Measurements from ENCODE around the gene CLMN.

CLMN gene

DNA sequence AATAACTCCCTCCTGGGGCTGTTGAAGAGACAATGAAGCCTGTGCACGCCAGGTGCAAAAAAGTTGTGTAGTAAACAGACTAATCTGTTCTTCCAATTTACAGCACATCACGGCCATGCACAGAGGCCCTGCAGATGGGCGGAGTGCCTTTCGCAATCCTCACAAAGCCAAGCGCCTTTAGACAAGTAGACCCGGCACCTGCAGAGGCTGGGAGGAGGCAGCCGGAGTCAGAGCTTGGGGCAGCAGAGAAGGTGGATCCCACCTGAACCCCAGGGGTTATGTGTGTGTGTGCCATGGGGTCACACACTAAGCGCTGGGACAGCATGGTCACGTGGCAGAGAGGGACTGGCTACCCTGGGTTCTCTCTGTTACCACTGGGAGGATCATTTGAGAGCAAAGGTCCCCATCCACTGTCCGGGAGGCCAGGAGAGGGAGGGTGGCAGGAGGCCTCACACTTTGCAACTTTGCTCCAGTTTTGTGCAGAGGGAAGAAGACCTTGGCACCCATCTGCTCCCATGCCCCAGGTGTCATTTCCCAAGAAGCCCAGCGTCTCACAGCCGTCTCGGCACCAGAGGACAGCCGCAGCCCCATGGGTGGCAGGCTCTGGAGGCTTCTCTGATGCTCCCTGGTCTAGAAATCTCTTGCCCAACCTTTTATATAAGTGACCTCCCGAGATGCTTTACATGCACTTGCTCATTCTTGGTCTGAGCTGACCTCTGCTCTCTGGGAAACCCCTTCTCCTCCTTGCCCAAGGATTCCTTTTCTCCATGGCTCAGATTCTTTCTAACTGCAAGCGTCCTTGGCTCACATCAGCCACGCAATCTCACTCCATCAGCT lies 82.4 kb downstream of the CLMN start:
- DNase-seq, result no peak

DNA sequence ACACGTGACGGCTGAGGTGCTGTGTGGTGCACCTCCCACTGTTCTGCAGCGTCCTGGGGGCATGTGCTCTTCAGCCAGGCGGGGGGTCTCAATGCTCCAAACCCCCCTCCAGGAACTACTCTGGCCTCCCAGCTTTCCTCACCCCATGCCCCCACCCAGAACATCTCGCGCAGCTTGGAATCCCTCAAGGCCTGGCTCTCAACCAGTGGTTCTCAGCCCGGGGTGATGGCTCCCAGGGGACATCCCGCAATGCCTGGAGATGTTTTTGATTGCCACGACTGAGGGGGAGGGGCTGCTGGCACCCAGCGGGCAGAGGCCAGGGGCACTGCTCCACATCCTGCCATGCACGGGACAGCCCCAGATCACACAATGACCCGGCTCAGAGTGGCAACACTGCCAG lies 83.5 kb downstream of the CLMN start:
- DNase-seq, result peak; percentile 21

GRCh38 chr14:95235767-95236166 lies 83.9 kb downstream of the CLMN start:
- DNase-seq, result no peak

DNA sequence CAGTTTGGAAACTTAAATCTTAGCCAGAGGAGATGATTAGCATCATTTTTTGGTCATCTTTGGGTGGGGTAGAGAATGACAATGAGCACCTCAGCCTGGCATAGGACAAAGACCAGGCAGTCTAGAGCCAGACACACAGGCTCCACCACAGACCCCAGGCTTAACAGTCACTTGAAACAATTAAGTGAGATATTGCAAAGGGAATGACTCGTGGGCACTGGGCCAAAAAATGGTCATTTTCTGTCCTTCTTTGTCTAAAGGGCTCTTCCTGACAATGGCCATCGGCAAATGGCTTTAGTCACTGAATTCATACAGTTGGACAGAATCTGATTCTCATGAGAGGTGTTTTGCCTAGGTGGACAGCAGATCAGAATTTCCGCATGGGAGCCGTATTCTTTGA lies 84.4 kb downstream of the CLMN start:
- DNase-seq, result no peak

DNA sequence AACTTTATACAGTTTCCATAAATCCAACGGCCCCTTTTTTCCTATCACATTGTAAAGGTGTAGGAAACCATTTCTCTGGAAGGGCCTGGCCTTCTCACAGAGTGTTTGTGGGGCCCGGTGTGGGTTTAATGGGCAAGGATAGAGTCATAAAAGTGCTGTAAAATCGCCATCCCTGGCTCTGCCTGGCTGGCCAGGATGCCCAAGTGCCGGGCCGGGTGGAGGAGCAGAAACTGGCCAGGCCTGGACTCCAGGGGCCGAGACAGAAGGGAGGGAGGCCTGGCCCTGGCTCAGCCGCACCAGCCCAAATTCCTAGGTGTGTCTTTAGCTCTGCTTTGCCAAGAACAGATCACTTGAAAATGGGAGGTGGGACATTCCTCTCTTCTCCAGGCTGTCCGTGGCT lies 85.3 kb downstream of the CLMN start:
- DNase-seq, result no peak

DNA sequence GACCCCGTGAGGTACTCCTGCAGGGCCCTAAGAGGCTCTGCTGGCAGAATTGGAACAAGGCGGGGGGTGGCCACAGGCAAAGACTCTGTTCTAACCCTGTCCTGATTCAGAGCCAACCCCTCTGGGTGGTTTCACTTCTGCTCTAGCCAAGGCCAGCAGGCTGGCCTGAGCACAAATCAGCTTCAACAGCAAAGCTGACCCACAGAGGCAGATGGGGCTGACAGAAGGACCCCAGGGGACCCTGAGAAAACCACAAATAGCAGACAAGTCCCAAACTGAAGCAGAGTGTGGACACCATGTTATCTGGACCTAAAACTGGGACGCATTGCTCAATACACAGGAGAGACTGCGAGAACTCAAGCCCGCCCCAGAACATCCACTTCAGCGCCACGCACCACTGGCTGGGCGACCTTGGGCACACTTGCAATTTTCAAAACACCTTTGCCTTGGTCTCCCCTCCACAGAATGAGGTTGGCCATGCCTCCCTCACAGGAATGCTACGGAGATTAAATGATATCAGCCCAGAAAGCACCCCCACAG lies 85.9 kb downstream of the CLMN start:
- no peak for DNase-seq

GRCh38 chr14:95232894-95233584 lies 86.7 kb downstream of the CLMN start:
- no peak for DNase-seq

- no peak for DNase-seq
These were observed 87.6 kb downstream of the CLMN start for GRCh38 chr14:95231966-95232633.

- no peak for DNase-seq
These were observed 90.0 kb downstream of the CLMN start for GRCh38 chr14:95229749-95230148.

GRCh38 chr14:95228240-95228639 lies 91.5 kb downstream of the CLMN start:
- no peak for DNase-seq

GRCh38 chr14:95227279-95227860 lies 92.3 kb downstream of the CLMN start:
- DNase-seq, result no peak

DNA sequence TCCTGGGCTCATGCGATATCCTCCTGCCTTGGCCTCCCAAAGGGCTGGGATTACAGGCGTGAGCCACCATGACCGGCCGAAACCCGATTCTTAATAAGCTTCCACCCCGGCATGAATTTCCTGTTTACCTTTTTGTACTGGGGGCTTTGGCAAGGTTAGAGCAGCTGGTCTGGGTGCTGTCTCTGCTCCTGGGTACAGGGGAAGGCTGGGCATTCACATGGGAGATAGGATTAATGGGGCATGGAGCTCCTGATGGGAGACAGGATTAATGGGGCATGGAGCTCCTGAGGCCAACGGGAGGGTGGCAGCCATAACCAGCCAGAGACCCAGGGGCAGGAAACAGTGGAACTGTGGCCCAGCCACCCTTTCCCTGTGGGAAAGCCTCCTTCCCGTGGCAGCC lies 92.9 kb downstream of the CLMN start:
- no peak for DNase-seq

- DNase-seq, result no peak
These were observed 94.3 kb downstream of the CLMN start for GRCh38 chr14:95225251-95225887.

GRCh38 chr14:95222870-95223398 lies 96.8 kb downstream of the CLMN start:
- no peak for DNase-seq

- no peak for DNase-seq
These were observed 97.5 kb downstream of the CLMN start for GRCh38 chr14:95222151-95222631.

DNA sequence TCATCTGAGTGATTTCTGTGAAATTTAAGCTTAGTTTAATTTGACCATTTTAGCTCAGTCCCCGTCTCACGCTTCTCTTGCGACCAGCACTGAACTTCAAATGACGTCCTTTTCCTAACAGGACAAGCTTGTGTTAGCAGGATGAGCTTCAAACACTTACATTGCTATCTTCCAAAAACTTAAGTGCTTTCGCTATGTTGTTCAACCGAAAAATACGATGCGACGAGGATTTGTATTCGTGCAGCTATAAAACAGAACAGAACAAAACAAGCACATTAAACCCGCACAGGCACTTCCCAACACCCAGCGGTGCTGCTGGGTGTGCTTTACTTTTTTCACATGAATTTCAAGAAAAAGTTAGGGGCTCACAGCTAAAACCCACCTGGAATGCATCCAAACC lies 98.2 kb downstream of the CLMN start:
- no peak for DNase-seq

DNA sequence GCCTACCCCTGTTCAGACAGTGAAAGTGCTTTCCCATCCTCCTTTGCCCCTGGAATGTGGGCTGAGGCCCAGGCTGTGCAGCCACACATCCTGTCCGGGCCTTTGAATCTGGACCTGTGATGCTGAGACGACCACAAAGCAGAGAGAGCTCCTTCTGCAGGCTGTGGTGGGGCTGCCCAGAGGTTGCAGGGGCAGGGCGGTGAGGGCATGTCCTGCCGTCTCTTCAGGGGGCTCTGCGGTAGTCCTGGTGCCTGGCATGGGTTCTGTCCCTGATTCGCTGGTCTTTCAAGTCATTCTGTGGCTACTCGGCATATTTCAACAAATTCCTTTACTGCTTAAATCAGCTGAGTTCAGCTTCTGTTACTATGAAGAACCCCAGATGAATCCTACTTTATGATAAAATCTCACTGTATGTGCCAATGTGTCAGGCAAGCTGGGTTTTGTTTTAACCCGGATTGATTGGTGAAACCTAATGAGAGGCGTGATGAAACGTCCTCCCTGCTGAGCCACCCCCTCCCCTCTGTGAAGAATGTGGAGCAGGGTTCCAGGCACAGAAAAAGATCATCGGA lies 99.0 kb downstream of the CLMN start:
- DNase-seq, result no peak

GRCh38 chr14:95218472-95219193 lies 101.1 kb downstream of the CLMN start:
- DNase-seq, result no peak

DNA sequence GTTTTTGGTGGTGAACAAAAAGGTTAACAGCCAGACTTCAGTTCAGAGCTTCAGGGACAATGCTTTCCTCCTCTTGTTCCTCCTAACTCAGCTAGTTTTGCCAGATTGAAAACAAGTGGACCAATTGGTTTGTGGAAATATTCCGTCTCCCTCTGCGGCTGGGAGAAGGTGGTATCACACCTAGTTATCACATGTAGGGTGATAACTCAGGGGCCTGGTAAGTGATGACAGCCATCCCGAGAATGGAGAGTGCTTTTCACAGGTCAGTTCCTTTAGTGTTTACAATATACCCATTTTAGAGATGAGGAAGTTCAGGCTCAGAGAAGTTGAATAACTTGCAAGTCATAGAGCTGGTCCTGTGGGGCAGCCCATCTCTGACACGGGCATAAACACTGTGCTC lies 101.7 kb downstream of the CLMN start:
- DNase-seq, result no peak

- no peak for DNase-seq
These were observed 102.3 kb downstream of the CLMN start for GRCh38 chr14:95217391-95217900.

DNA sequence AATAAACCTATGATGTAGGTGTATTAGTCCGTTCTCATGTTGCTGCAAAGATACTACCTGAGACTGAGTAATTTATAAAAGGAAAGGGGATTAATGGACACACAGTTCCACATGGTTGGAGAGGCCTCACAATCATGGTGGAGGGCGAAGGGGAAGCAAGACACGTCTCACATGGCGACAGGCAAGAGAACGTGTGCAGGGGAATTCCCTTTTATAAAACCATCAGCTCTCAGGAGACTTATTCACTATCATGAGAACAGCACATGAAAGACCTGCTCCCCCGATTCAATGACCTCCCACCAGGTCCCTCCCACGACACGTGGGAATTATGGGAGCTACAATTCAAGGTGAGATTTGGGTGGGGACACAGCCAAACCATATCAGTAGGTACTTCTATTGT lies 103.7 kb downstream of the CLMN start:
- no peak for DNase-seq

All from NCI-H1436 treated with DMSO at 0.1 percent for 48 hours (cell line).